ENCODE measurements around the gene LIF. TPM values are rescaled to one million over a fixed set of nuclear protein-coding genes. Genes with fewer than 3 reads are reported as not detected.

Gene LIF
- total RNA-seq, 3 donors from 2014 or later (not counting 1 experiment from before 2014, with no cell fraction given) = 2.0 to 2.7 (median 2.6) TPM

DNA sequence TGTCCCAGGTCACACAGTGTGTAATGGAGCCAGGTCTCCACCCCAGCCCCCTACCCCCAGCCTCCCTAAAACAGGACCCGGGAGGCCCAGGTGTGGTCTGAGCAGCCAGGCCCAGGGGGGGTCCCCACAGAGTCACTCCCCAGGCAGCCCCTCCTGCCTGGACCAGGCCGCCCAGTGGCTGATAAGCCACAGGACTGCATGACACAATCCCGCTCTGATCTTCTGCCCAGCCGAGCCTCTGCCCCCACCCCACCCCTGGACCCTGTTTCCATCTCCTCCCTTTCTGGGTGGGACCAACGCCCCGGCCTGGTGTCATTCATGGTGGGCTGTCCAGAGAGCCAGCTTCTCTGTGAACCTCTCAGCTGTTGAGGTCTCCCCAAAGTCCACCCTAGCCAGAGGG, 7.8 kb upstream of the LIF start:
- ATAC-seq (no peak), DNase-seq (no peak)
- TF ChIP-seq, protein P1, sequence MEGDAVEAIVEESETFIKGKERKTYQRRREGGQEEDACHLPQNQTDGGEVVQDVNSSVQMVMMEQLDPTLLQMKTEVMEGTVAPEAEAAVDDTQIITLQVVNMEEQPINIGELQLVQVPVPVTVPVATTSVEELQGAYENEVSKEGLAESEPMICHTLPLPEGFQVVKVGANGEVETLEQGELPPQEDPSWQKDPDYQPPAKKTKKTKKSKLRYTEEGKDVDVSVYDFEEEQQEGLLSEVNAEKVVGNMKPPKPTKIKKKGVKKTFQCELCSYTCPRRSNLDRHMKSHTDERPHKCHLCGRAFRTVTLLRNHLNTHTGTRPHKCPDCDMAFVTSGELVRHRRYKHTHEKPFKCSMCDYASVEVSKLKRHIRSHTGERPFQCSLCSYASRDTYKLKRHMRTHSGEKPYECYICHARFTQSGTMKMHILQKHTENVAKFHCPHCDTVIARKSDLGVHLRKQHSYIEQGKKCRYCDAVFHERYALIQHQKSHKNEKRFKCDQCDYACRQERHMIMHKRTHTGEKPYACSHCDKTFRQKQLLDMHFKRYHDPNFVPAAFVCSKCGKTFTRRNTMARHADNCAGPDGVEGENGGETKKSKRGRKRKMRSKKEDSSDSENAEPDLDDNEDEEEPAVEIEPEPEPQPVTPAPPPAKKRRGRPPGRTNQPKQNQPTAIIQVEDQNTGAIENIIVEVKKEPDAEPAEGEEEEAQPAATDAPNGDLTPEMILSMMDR (IDR thresholded peaks at IDR 0.05) = no peak
- WGBS (ENCODE audit: insufficient coverage) = 84% methylated on average over 6 of the region's 6 CpGs
- H3K27me3 Mint-ChIP-seq (ENCODE audit: low read depth in 2 of 2) = peaks cover 0 to 3% of the 10 kb centered on the region in 2 donors
- Histone ChIP-seq H3K27ac (ENCODE audit: low read length) (no peak overlapping the region), H3K27me3 (ENCODE audit: control insufficient read depth, insufficient read depth, low read length) (no peaks in the 10 kb centered on the region), H3K4me1 (ENCODE audit: control insufficient read depth, insufficient read depth, low read length) (peaks cover 45% of the 10 kb centered on the region), H3K36me3 (ENCODE audit: control insufficient read depth, insufficient read depth, low read length) (no peaks in the 10 kb centered on the region), H3K9me3 (ENCODE audit: control insufficient read depth, insufficient read depth, low read length) (no peaks in the 10 kb centered on the region), H3K4me3 (ENCODE audit: low read length) (no peak overlapping the region)
- H3K4me1 Mint-ChIP-seq = peaks cover 0 to 8% of the 10 kb centered on the region in 2 donors
- no peaks in the 10 kb centered on the region for H3K9me3 Mint-ChIP-seq
- H3K36me3 Mint-ChIP-seq = no peaks in the 10 kb centered on the region
- H3K27ac Mint-ChIP-seq = no peak overlapping the region
- no peak overlapping the region for H3K4me3 Mint-ChIP-seq
- intact Hi-C loops (cut with micrococcal nuclease) = no loop called here

GRCh38 chr22:30253205-30253852, 6.8 kb upstream of the LIF start:
- Mint-ChIP-seq H3K9me3 (no peaks in the 10 kb centered on the region), H3K27ac (peak overlapping the region in 1 of 2 donors; percentile 40), H3K4me1 (peaks cover 6 to 15% of the 10 kb centered on the region in 2 donors), H3K27me3 (ENCODE audit: low read depth in 2 of 2) (peaks cover 5 to 7% of the 10 kb centered on the region in 2 donors), H3K36me3 (no peaks in the 10 kb centered on the region), H3K4me3 (no peak overlapping the region)
- ATAC-seq = no peak
- 51% methylated on average over 19 of the region's 22 CpGs for WGBS (ENCODE audit: insufficient coverage)
- no peak overlapping the region for H3K27ac ChIP-seq (ENCODE audit: low read length)
- peaks cover 53% of the 10 kb centered on the region for H3K4me1 ChIP-seq (ENCODE audit: control insufficient read depth, insufficient read depth, low read length)
- H3K4me3 ChIP-seq (ENCODE audit: low read length) = no peak overlapping the region
- DNase-seq = no peak
- TF ChIP-seq, protein P1 (IDR thresholded peaks at IDR 0.05) = no peak
- H3K36me3 ChIP-seq (ENCODE audit: control insufficient read depth, insufficient read depth, low read length) = no peaks in the 10 kb centered on the region
- H3K9me3 ChIP-seq (ENCODE audit: control insufficient read depth, insufficient read depth, low read length) = no peaks in the 10 kb centered on the region
- intact Hi-C loops (cut with micrococcal nuclease) = no loop called here
- no peaks in the 10 kb centered on the region for H3K27me3 ChIP-seq (ENCODE audit: control insufficient read depth, insufficient read depth, low read length)

DNA sequence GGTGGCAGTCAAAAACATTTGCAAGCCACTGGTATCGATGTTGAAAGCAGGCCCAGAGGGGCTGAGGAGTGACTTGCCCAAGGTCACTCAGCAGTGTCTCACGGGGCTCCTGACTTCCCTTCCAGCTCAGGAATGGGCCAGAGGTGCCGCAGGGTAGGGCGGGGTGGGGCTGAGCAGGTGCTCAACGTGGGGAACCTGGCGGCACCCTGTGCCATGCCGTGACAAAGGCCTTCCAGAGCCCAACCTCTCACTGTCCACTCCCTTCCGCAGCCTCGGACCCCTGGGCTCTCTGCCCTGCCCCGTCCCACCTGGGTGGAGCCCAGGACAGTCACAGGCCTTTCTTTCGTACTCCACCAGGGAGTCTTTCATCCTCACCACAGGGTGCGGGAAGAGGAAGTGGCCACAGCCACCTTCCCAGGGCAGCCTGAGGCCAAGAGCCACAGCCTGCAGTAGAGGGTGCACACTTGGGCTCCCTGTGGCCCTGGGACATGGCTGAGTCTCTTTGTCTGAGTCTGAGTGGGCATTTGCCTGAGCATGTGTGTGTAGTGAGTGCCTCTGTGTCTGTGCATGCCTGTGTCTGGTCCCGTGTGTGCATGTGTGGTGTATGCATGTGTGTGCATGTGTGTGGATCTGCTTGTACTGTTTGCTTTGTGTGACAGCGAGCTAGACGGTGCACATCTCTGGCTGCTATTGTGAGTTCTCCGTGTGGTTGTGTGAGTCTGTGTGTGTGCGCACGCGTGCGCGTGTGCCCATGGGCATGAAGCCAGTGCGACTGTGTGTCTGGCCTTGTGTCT, 6.0 kb upstream of the LIF start:
- no peak overlapping the region for H3K4me3 ChIP-seq (ENCODE audit: low read length)
- peaks cover 60% of the 10 kb centered on the region for H3K4me1 ChIP-seq (ENCODE audit: control insufficient read depth, insufficient read depth, low read length)
- Mint-ChIP-seq H3K9me3 (no peaks in the 10 kb centered on the region), H3K27me3 (ENCODE audit: low read depth in 2 of 2) (peaks cover 12 to 13% of the 10 kb centered on the region in 2 donors), H3K27ac (peak overlapping the region in 1 of 2 donors; percentile 40), H3K4me3 (no peak overlapping the region), H3K4me1 (peaks cover 10 to 23% of the 10 kb centered on the region in 2 donors), H3K36me3 (no peaks in the 10 kb centered on the region)
- no peaks in the 10 kb centered on the region for H3K27me3 ChIP-seq (ENCODE audit: control insufficient read depth, insufficient read depth, low read length)
- intact Hi-C loops (cut with micrococcal nuclease) = no loop called here
- DNase-seq (no peak), ATAC-seq (peak in 1 of 3 donors; percentile 25)
- TF ChIP-seq, protein P1 (IDR thresholded peaks at IDR 0.05) = no peak
- H3K36me3 ChIP-seq (ENCODE audit: control insufficient read depth, insufficient read depth, low read length) = no peaks in the 10 kb centered on the region
- H3K27ac ChIP-seq (ENCODE audit: low read length) = no peak overlapping the region
- H3K9me3 ChIP-seq (ENCODE audit: control insufficient read depth, insufficient read depth, low read length) = no peaks in the 10 kb centered on the region
- 63% methylated on average over 22 of the region's 22 CpGs for WGBS (ENCODE audit: insufficient coverage)
